Esophagus squamous epithelium (tissue), 5 donors: ENCODE measurements around the gene GCSH. TPM values are rescaled to one million over a fixed set of nuclear protein-coding genes. Genes with fewer than 3 reads are reported as not detected.

ENCODE experiments used
- DNase-seq: peaks from one replicate; lab custom pipeline; 2025; lab: John Stamatoyannopoulos, UW
- H3K27ac ChIP-seq, 4 donors: fragments of 200-600 bp; sonication (generic); one replicate each; pipeline ENCODE4 v1.5.1; 2016 to 2019; ENCODE audit warnings: mild to moderate bottlenecking in 1 of 4
- H3K27me3 ChIP-seq, 4 donors: fragments of 200-600 bp; sonication (generic); 1 replicate in 3 of 4; 2 replicates in 1 of 4; pipeline versions ENCODE4 v1.5.1 to v1.6.0; 2017 to 2021; ENCODE audit warnings: antibody characterized with exemption in 1 of 4
- H3K36me3 ChIP-seq, 3 donors: fragments of 200-600 bp; sonication (generic); one replicate each; pipeline ENCODE4 v1.5.1; 2016 to 2019
- H3K4me1 ChIP-seq, 3 donors: fragments of 200-600 bp; sonication (generic); one replicate each; pipeline ENCODE4 v1.5.1; 2017 to 2019
- H3K4me3 ChIP-seq, 4 donors: fragments of 200-600 bp; sonication (generic); 1 replicate in 3 of 4; 2 replicates in 1 of 4; pipeline ENCODE4 v1.5.1; 2016 to 2019; ENCODE audit warnings: mild to moderate bottlenecking in 2 of 4, moderate library complexity in 1 of 4
- H3K9me3 ChIP-seq, 3 donors: fragments of 200-600 bp; sonication (generic); one replicate each; pipeline ENCODE4 v1.5.1; 2016 to 2019
- CTCF ChIP-seq, 6 experiments: fragments of 450-650 bp in 4 of 6; fragments of 200-600 bp in 2 of 6; sonication (generic) in 2 of 6; IDR thresholded peaks; one replicate each; pipeline ENCODE4 v1.5.1; 2016 to 2019; ENCODE audit warnings: antibody characterized with exemption in 6 of 6, mild to moderate bottlenecking in 4 of 6, moderate library complexity in 4 of 6
- POLR2A ChIP-seq, 4 donors: fragments of 450-650 bp; IDR thresholded peaks; one replicate each; pipeline ENCODE4 v1.6.1; 2017; ENCODE audit warnings: antibody characterized with exemption in 4 of 4, mild to moderate bottlenecking in 4 of 4, moderate library complexity in 3 of 4
- WGBS, 2 donors: methylation state at CpG; one replicate each; pipeline ENCODE4 v1.1.5; 2018; 5-methylcytosine and 5-hydroxymethylcytosine counted together
- intact Hi-C: fragments of 100-400 bp; cut with DNase I; formaldehyde crosslinking; loops from one replicate; pipeline ENCODE4 v1.15.0; 2022
- total RNA-seq, 4 donors: library from RNA; depleted of rRNA; stranded (reverse); fragments of >200 nt; gene quantifications; one replicate each; pipeline ENCODE4 v1.1.0, GENCODE V29; 2016
- donor health status: DM: yes; HTN: yes; CAD: no.

GCSH gene
- total RNA-seq, 4 donors from 2014 or later, result 9.7 to 18.3 (median 15.1) TPM

GRCh38 chr16:81061307-81061640 is 34.9 kb downstream of the GCSH start:
- Histone ChIP-seq H3K27me3 (no peaks in the 10 kb centered on the region), H3K9me3 (no peaks in the 10 kb centered on the region), H3K27ac (no peak overlapping the region), H3K36me3 (no peaks in the 10 kb centered on the region), H3K4me1 (no peaks in the 10 kb centered on the region), H3K4me3 (no peak overlapping the region)
- no peak for TF ChIP-seq CTCF (IDR thresholded peaks at IDR 0.05)
- no peak for TF ChIP-seq POLR2A (IDR thresholded peaks at IDR 0.05)
- intact Hi-C loops, result no loop called here
- no peak for DNase-seq
- 90 to 93% methylated on average over 3 to 7 of the region's 10 CpGs for WGBS, 2 donors

GRCh38 chr16:81060576-81061306 is 35.5 kb downstream of the GCSH start:
- TF ChIP-seq CTCF (IDR thresholded peaks at IDR 0.05), result no peak
- no peak for TF ChIP-seq POLR2A (IDR thresholded peaks at IDR 0.05)
- H3K4me3 ChIP-seq, result no peak overlapping the region
- no peak for DNase-seq
- 82 to 85% methylated on average over 13 to 14 of the region's 14 CpGs for WGBS, 2 donors
- H3K27me3 ChIP-seq, result no peaks in the 10 kb centered on the region
- no peaks in the 10 kb centered on the region for H3K9me3 ChIP-seq
- H3K4me1 ChIP-seq, result no peaks in the 10 kb centered on the region
- intact Hi-C loops, result no loop called here
- no peak overlapping the region for H3K27ac ChIP-seq
- H3K36me3 ChIP-seq, result no peaks in the 10 kb centered on the region

GRCh38 chr16:81053761-81054160 is 42.4 kb downstream of the GCSH start:
- Histone ChIP-seq H3K4me1 (no peaks in the 10 kb centered on the region), H3K27me3 (no peaks in the 10 kb centered on the region), H3K4me3 (no peak overlapping the region), H3K27ac (no peak overlapping the region), H3K9me3 (peaks cover 0 to 16% (median 3%) of the 10 kb centered on the region in 3 donors), H3K36me3 (no peaks in the 10 kb centered on the region)
- DNase-seq, result no peak
- TF ChIP-seq CTCF (IDR thresholded peaks at IDR 0.05), result no peak
- TF ChIP-seq POLR2A (IDR thresholded peaks at IDR 0.05), result no peak
- intact Hi-C loops, result no loop called here
- 81 to 85% methylated on average over 11 of the region's 11 CpGs for WGBS, 2 donors

- Histone ChIP-seq H3K27me3 (no peaks in the 10 kb centered on the region), H3K9me3 (peaks cover 0 to under 1% (median 0%) of the 10 kb centered on the region in 3 donors), H3K4me3 (no peak overlapping the region), H3K27ac (no peak overlapping the region), H3K36me3 (peaks cover 0 to 81% (median 25%) of the 10 kb centered on the region in 3 donors), H3K4me1 (peaks cover 0 to 17% (median 8%) of the 10 kb centered on the region in 3 donors)
- DNase-seq, result no peak
- TF ChIP-seq POLR2A (IDR thresholded peaks at IDR 0.05), result no peak
- no peak for TF ChIP-seq CTCF (IDR thresholded peaks at IDR 0.05)
- intact Hi-C loops, result no loop called here
- 83 to 93% methylated on average over 2 of the region's 2 CpGs for WGBS, 2 donors
These were observed 53.4 kb downstream of the GCSH start for GRCh38 chr16:81042821-81043220.

- no peak overlapping the region for H3K27ac ChIP-seq
- no peaks in the 10 kb centered on the region for H3K27me3 ChIP-seq
- 89 to 93% methylated on average over 4 of the region's 4 CpGs for WGBS, 2 donors
- peaks cover 0 to 84% (median 25%) of the 10 kb centered on the region in 3 donors for H3K36me3 ChIP-seq
- peaks cover 0 to 28% (median 16%) of the 10 kb centered on the region in 3 donors for H3K4me1 ChIP-seq
- H3K9me3 ChIP-seq, result no peaks in the 10 kb centered on the region
- TF ChIP-seq POLR2A (IDR thresholded peaks at IDR 0.05) (no peak), CTCF (IDR thresholded peaks at IDR 0.05) (no peak)
- DNase-seq, result no peak
- intact Hi-C loops, result no loop called here
- H3K4me3 ChIP-seq, result no peak overlapping the region
These were observed 54.5 kb downstream of the GCSH start for GRCh38 chr16:81041696-81042095.
